Pulmonary artery endothelial cell (primary cell): ENCODE data around the gene KRT4. TPM values are rescaled to one million over a fixed set of nuclear protein-coding genes. Genes with fewer than 3 reads are reported as not detected.
"Not testable (repeated sequence)": the region's sequence is repeated elsewhere in the genome, so short reads cannot be mapped to it uniquely, and the experiment has no call there.

Experiments
- DNase-seq: peaks from one replicate; pipeline ENCODE4 v3.0.0-alpha.2; 2011; ENCODE audit warnings: low read depth, low spot score
- total RNA-seq: library from RNA; depleted of rRNA; stranded (reverse); fragments of >200 nt; gene quantifications from 2 replicates; pipeline ENCODE4 v1.2.3, GENCODE V29; 2014

The KRT4 gene
- total RNA-seq, 1 donor from 2014 or later = not detected

DNA sequence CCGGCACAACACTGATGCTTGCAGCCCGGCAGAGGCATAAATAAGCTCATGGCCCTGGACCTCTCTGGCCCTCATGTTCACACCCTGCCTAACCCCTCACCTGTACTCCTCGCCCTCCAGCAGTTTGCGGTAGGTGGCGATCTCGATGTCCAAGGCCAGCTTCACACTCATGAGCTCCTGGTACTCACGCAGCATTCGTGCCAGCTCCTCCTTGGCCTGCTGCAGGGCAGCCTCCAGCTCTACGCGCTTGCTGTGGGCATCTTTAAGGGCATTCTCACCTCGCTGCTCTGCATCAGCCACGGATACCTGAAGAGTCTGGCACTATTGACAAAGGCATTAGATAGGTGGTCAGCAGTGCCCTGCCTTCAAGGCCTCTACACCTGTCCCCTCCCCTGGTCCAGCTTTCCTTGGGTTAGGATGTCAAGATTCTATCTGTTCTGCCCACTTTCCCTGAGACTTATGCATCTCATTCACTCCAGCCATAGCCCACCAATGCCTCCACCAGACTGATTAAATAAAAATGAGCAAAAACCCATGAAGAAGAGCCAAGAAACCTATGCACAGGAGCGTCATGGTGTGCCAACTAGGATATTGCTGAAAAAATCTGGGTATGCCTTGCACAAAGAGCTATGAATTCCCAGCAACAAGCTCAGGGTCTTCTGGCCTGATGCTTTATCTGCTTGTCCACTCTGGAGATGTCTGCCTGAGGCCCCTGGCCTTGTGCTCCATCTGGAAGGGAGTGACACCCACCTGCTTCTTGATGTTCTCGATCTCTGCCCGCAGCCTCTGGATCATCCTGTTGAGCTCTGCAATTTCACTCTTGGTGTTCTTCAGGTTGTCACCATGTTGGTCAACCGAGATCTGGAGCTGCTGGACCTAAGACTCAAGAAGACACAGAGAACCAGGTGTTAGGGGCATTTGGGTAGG, 6.1 kb downstream of the KRT4 start:
- no peak for DNase-seq

DNA sequence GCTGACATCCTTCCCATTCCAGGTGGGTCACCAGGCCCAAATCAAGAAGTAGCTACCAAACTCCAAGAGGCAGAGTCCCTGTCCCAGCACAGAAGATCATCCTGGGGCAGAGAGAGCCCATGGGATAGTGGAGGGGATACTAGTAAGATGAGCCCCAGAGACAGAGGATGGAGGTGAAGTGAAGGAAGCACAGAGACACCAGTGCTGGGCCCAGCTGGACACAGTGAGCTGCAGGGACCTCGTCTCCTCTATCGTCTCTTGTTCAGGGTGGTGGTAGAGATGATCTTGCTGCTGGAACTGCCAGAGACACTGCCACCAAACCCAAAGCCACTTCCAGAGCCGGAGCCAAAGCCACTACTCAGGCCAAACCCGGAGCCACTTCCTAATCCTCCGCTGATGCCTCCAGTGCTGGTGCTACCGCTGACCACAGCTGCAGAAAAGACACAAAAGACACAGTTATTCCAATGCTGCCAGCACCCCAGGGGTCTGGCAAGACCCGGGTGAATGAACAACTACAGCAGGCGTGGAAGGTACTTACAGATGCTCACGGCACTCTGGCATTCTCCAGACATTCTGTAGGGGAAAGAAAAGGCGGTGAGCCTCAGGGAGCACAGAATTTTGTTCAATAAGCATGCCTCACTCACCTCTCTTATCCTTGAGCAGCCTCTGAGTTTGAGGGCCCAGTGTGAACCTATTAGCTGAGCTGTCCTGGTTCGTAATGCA, 6.9 kb downstream of the KRT4 start:
- no peak for DNase-seq

DNA sequence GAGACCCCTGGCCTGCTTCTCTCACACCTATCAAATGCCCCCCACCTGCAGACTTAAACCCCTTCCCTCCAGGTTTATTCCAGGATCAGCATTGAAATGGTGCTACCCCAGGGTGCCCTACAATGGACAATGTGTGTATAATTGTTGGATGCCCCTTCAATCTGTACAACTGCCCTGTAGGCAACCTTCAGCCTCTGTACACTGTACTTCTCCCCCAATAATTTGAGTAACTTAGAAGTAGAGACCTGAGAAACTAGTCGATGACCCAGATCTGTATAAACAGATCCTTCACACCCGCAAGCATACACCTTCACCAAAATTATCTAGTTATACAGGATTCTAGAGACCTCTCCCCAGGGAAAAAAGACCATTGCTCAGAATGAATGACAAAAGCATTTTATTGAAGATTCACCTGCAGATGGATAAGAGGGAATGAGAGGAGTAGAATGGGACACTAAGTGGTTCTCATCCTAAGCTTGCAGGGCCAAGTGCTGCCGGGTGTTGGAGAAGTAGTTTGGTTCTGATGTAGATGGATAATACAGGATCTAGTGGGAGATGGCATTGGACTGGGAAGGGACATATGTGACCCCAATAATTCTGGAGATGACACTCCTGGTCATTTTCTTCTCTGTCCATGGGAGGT, 7.6 kb downstream of the KRT4 start:
- DNase-seq = no peak

DNA sequence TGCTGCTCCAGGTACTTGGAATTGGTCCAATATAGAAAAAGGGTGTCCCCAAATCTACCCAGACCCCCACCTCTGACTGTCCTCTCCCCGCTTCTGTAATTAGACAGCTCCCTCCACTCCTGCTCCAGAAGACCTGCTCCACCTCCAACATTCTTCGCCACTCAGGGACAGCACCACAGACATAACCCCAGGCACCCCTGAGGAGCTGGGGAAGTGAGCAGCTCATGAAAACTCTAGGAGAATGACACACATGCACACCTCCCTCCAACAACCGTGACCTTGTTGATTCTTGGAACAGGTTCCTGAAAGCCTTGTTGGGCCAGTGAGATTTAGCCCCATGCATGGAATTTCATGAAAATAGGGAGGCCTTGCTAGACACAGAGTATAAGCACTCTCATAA, 8.2 kb downstream of the KRT4 start:
- no peak for DNase-seq

DNA sequence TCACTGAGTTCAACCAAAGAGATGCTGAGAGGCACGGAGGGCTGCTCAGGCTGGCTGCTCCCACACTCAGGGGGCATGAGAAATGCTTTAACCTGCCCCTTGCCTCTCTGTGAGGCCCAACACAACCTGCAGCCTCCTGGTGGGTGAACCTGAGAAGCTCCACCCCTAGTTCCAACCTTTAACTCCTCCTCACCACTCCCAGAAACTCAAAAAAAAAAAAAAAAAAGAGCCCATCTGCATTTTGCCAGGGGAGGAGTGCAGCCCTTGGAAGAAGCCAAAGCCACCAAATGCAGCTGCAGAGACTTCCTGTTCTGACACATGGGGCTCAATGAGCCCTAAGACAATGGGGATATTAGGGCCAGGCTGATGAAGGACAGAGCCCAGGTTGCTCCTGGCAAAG, 8.9 kb downstream of the KRT4 start:
- DNase-seq = no peak

DNA sequence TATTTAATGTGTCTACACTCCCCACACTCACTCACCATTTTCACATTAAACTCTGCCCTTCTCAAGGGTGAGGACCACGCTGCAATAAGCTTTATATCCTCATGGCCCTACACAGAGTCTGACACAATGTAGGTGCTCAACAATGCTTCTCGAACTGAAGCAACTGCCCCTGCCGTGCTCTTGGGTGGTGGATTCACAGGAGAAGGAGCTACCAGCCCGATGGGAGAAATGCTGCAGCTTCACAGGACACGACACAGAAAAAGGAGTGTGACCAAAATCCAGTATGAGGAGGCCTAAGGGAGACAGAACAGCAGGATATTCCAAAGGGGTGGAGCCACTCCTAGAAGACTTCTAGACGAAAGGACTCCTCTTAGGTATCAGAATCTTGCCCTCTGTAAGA, 11.5 kb downstream of the KRT4 start:
- no peak for DNase-seq

DNA sequence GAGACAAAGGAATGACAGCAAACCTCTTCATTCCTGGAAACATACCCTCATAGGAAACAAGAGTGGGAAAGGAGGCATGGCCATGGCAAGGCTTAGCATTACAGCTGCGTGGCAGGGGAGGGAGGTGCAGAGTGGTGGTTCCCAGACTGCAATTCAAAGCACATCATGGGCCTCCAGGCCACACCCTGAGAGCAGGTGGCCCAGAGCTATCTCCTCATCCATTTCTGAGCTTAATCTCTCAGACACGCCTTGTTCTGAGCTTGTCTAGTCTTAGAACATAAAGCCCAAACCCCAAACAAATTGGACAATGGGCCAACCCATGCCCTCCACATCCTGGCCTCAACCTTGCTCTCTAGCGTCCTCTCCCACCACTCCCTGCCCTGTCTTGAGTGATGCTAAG, 12.1 kb downstream of the KRT4 start:
- no peak for DNase-seq

DNA sequence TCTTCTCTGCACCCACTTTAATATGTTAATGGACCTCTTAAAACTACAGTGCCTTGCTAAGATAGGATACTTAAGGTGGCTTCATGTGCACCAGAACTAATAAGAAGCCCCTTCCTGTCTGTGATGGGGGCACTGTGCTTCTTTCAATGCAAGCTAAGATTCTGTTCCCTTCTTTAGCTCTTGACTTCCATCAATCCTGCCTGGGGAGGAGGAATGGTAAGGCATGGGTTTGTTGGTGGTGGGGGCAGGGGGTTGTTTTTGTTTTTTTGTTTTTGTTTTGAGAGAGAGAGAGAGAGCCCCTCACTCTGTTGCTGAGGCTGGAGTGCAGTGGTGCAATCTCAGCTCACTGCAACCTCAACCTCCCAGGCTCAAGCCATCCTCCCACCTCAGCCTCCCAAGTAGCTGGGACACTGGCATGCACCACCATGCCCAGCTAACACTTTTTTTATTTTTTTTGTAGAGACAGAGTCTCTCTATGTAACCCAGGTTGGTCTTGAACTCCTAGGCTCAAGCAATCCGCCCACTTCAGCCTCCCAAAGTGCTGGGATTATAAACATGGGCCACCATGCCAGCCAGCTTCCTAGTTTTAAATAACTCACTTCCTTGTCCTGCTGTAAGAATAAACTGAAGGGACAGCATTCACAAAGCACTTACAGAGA, 13.5 kb downstream of the KRT4 start:
- DNase-seq = no peak

DNA sequence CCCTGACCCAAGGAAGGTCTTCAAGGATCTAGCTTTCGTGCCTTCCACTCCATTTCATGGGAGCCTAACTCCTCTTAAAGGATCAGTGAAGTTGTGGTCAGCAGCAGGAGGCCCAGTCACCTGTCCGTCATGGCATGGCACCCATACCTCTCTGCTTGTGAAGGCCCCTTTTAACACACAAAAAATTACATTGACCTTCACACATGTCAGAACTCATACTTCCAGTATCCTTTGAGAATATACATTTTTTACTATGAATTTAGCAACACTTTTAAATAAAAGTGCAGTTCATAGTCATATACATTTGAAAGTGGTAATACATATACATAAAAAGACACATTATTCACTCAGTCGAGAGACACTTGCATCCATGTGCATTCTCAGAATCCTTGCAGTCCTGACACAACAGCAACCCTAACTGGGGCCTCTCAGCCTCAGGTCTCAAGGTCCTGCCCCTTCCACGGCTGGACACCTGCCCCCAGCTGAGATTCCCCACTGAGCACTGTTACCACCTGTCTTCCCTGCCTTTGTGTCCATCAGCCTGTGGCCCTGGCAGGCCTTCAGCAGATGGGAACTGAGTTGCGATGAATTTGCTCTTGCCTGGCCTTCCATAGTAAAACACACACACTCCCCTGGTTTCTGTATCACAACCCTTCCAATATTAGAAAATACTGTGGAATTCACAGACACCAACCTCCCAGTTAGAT, 14.3 kb downstream of the KRT4 start:
- no peak for DNase-seq

DNA sequence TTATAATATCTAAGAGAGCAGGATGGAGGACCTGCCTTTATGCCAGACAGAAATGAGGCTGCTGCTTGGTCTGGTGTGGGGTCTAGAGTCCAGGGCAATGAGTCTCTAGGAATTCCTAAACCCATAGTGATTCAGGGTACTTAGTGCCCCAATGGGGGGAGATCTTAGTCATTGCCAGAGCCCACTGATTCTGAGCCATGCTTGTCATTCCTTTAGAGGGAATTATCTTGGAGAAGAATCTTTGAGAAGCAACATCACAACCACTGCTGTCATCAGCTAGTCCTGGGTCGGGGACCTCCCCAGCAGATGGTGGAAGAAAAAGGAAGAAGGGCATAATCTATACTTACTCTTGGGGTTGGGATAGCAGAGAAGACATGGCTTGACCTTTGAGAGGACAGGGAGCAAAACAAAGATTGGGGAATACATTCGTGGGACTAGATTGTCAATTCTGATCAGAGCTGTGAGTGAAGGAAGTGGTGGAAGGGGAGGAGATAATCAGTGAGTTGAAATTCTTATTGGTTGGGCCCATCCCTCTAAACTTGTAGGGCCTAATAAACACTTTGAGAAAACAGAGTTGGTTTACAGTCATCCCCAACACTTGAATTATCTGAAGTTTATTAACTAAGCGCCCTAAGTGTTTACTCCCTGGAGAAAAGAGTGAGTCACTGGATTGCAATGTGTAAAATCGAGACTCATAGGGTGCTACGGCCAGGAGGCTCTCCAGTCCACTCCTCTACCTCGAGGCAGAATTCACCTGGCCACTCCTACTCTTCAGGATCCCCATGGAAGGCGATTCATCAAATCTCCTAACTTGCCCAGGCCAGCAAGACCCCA, 15.0 kb downstream of the KRT4 start:
- DNase-seq = no peak

DNA sequence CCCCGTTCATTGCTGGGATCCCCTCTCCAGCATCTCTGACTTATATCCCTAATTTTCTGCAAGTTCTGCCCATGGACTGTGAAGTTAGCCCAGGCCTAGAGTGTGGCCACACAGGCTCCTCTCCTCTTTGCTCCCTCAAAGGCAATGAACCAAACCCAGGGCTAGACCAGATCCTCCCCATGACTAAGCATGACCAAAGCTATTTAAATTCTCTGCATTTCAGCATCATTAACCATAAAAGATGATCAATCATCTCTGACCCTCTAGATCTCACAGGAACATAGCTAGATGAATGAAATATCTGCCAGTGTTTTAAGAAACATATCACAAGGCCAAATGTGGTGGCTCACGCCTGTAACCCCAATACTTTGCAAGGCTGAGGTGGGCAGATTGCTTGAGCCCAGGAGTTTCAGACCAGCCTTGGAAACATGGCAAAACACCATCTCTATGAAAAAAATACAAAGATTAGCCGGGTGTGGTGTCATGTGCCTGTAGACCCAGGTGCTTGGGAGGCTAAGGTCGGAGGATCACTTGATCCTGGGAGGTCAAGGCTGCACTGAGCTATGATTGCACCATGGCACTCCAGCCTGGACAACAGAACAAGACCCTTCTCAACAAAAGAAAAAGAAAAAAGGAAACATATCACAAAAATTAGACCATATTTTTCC, 15.8 kb downstream of the KRT4 start:
- no peak for DNase-seq

DNA sequence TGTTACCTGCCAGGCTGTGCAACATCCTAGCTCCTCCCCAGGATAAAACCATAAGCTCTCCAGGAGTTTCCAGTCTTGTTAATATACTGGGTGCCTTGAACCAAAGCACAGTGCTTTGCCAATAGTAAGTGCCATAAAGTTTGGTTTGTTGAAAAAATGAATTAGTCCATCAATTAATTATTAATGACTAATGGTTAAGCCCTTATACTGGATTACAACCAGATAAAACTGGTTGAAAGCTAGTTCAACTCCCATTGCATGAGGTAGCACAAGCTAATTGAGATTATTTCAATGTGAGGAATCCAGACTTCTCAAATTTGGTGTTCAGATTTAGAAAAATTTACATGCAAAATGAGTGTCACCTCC, 16.4 kb downstream of the KRT4 start:
- DNase-seq = no peak

DNA sequence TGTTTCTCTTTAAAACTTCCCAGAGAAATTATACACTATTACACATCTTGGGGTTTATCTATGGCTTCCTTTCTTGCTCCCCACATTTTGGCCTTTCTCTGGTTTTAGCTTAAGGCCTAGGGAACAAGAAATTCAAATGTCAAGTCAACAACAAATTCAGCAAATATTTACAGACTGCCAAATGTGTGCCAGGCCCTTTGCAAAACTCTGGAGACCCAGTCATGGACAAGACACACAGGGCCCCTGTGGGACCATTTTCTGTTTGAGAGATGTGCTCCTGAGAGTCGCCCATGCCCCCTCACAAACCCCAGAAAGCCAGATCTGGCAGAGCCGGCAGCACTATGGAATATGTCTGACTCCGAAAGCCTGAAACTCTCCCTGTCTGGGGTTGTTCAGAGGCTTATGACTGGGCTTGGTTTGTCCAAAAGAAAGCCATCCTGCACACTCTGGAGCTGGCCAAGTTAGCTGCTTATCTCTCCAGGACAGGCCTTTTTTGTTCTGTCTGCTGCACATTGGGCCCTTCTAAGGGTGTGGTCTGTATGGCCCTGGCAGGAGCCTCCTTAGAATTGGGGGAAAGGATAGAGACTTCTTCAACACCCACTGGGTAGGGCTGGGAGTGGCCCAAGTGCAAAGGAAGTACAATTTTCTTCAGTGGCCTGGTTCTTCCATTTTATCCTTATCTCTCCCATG, 16.9 kb downstream of the KRT4 start:
- no peak for DNase-seq

DNA sequence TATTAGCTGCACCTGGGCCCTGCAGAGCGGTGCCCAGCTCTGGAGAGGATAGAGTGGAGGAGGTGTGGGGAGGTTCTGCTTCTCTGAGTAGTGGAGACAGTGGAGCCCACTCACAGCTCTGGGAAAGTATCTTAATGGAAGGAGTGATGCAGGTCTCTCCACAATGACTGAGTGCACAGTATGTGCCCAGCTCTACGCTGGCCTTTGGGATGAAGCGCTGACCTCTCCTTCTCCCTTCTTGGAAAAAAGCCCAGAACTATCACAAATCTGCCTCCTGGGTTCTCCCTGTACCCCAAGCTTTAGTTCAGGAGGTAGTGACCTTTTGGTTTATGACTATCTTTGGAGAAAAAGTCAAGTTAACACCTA, 17.5 kb downstream of the KRT4 start:
- DNase-seq = no peak

DNA sequence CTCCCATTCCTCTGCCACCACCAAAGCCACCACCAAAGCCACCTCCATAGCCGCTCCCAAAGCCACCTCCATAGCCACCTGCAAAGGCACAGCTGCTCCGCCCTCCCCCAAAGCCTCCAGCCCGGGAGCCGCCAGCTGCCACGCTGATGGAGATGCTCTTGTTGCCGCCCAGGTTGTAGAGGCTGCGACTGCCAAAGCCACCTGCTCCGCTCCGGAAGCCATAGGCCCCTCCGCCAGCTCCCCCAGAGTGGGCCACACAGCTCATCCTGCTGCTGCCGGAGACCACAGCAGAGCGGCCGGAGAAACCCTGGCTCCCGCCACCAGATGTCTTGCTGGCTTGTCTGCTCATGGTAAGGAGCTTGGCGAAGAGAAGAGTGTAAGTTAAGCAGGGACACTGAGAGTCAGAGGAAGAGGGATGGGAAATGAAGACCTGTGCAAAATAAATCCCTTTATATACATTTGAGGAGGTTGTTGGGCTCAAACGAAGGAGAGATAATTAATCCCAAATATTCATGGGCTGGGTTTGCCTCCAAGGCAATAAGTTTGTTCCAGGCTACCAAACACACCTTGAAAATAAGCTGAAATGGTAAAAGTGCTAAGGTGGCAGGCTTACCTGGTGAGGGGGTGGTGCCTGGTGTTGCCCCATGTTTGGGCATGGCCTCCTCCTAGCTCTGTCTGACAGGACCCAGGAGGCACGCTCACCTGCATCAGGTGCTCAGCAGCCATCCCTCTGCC, 18.1 kb downstream of the KRT4 start, which contains the start of gene KRT3:
KRT3 (minus strand) TSS at position 424 of the 735 bp plus-strand sequence; CDS start at position 349, 75 bp downstream.
- no peak for DNase-seq

DNA sequence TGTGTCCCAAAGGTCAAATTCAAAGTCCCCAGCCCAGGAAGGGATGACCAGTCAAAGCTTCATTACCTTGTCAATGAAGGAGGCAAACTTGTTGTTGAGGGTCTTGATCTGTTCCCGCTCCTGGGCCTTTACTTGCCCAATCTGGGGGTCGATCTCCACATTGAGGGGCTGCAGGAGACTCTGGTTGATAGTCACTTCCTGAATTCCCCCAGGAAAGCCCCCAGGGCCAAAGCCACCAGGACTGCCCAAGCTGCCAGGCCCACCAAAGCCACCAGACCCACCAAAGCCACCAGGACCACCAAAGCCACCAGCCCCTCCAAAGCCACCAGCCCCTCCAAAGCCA, 18.6 kb downstream of the KRT4 start:
- not testable (repeated sequence) for DNase-seq

DNA sequence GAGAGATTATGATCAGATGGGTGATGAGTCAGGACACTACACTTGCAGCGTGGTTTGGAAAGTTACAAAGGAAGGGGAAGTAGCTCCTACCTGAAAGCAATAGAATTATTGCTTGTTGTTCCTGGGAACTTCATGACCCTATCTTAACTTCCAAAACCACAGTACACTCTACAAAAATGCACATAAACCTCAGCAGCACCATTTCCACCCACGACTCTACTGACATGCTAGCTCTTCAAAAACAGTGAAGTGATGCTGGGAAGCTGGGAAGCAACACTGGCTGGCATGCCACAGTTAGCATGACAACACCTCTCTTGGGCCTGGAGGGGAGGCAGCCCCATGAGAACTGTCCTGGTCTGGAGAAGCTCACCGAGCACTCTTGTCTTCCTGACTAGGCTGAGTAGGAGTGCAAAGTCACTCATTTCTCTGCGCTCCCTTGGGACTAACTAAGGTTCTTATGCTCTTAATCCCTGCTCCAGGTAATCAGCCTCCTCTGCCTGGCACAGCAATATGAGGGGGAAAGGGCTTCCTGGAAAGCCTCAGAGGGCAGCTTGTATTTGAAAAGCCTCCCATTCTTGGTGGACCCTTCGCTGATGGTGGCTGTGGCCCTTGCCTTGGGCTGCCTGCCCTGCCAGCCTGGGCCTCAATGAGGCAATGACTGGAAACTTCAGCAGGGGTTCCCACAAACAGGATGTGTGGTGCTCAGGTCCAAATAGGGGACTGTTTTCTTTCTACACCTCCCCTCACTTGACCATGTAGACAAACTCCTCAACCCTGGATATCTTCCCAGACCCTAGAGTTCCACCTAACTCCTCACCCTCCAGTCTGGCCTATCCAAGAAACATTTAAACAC, 19.2 kb downstream of the KRT4 start:
- DNase-seq = no peak
